PC-9 (cell line): ENCODE data around the gene RALGAPB. TPM values are rescaled to one million over a fixed set of nuclear protein-coding genes. Genes with fewer than 3 reads are reported as not detected.

Experiments used
- BruUV-seq: library from RNA; stranded (reverse); fragments of 400-500 nt; replicated peaks from 2 replicates; lab custom pipeline; 2021; lab: Mats Ljungman, UMichigan
- CTCF ChIA-PET: fragments of 300-600 bp; sonication (Branson Sonifier 250); formaldehyde crosslinking; loops from one replicate; lab custom pipeline; 2022; ENCODE audit warnings: antibody characterized with exemption; lab: Charles Lee
- POLR2A ChIA-PET: fragments of 300-600 bp; sonication (Branson Sonifier 250); formaldehyde crosslinking; loops from one replicate; lab custom pipeline; 2022; ENCODE audit warnings: antibody characterized with exemption; ENCODE audit not compliant: unreplicated experiment; lab: Charles Lee
- DNase-seq, 2 experiments: peaks; one replicate each; pipeline versions ENCODE4 v3.0.0 to v3.0.0-alpha.2; 2015 to 2022; ENCODE audit warnings: mixed read lengths in 1 of 2
- H2AFZ ChIP-seq: fragments of 200-600 bp; sonication (generic); 2 replicates; pipeline ENCODE4 v1.8.1; 2017; ENCODE audit warnings: antibody characterized with exemption
- H3F3A ChIP-seq: fragments of 200-600 bp; sonication (generic); 2 replicates; pipeline ENCODE4 v1.8.1; 2017; ENCODE audit warnings: antibody characterized with exemption, mild to moderate bottlenecking, low read depth; ENCODE audit not compliant: insufficient read depth
- H3K27ac ChIP-seq: fragments of 200-600 bp; sonication (generic); 2 replicates; pipeline ENCODE4 v1.6.1; 2016; ENCODE audit warnings: mixed run types
- H3K27me3 ChIP-seq: fragments of 200-600 bp; sonication (generic); 2 replicates; pipeline ENCODE4 v1.6.1; 2016; ENCODE audit warnings: low read depth, mixed run types; ENCODE audit not compliant: insufficient read depth
- H3K36me3 ChIP-seq: fragments of 200-600 bp; sonication (generic); 2 replicates; pipeline ENCODE4 v1.6.1; 2016; ENCODE audit warnings: low read depth, mixed run types
- H3K4me1 ChIP-seq: fragments of 200-600 bp; sonication (generic); replicated peaks from 2 replicates; pipeline ENCODE4 v1.6.1; 2016; ENCODE audit warnings: mixed run types; ENCODE audit not compliant: insufficient read depth
- H3K4me2 ChIP-seq: fragments of 200-600 bp; sonication (generic); 2 replicates; pipeline ENCODE4 v1.6.1; 2017; ENCODE audit warnings: mixed run types
- H3K4me3 ChIP-seq: fragments of 200-600 bp; sonication (generic); 2 replicates; pipeline ENCODE4 v1.6.1; 2016; ENCODE audit warnings: mixed run types
- H3K79me2 ChIP-seq: fragments of 200-600 bp; sonication (generic); 2 replicates; pipeline ENCODE4 v1.6.1; 2017; ENCODE audit warnings: low read depth, mixed run types
- H3K9me2 ChIP-seq: fragments of 200-600 bp; sonication (generic); 2 replicates; pipeline ENCODE4 v1.8.1; 2017; ENCODE audit warnings: mild to moderate bottlenecking; ENCODE audit not compliant: insufficient read depth
- H3K9me3 ChIP-seq: fragments of 200-600 bp; sonication (generic); 2 replicates; pipeline ENCODE4 v1.8.1; 2016; ENCODE audit warnings: low read depth; ENCODE audit not compliant: insufficient read depth
- H4K20me1 ChIP-seq: fragments of 200-600 bp; sonication (generic); 2 replicates; pipeline ENCODE4 v1.8.1; 2017; ENCODE audit not compliant: insufficient read depth
- CTCF ChIP-seq: fragments of 200-600 bp; sonication (generic); conservative IDR thresholded peaks from 2 replicates; pipeline ENCODE4 v1.6.1; 2017; ENCODE audit warnings: mixed run types, antibody characterized with exemption, mild to moderate bottlenecking, moderate library complexity
- EZH2 ChIP-seq: fragments of 200-600 bp; sonication (generic); IDR thresholded peaks from 2 replicates; pipeline ENCODE4 v1.8.0; 2017; ENCODE audit warnings: antibody characterized with exemption, low read depth
- intact Hi-C: fragments of 100-400 bp; cut with micrococcal nuclease; formaldehyde crosslinking; loops from one replicate; pipeline ENCODE4 v1.10.0; 2022; ENCODE audit not compliant: unreplicated experiment
- total RNA-seq: library from RNA; stranded (reverse); gene quantifications from 2 replicates; pipeline ENCODE4 v1.2.3, GENCODE V29; 2021

RALGAPB gene
- total RNA-seq, 1 experiment from 2014 or later, result 40.2 TPM

GRCh38 chr20:38584099-38584763 is 111.6 kb downstream of the RALGAPB start:
- no TSS peak for BruUV-seq
- no peaks in the 10 kb centered on the region for H3K4me1 ChIP-seq
- DNase-seq, result no peak
- H3F3A ChIP-seq, result no peaks in the 10 kb centered on the region
- H3K4me2 ChIP-seq, result no peak overlapping the region
- H3K36me3 ChIP-seq, result no peaks in the 10 kb centered on the region
- no peaks in the 10 kb centered on the region for H4K20me1 ChIP-seq
- no peak overlapping the region for H3K27ac ChIP-seq
- intact Hi-C loops, result no loop called here
- H3K9me3 ChIP-seq, result no peaks in the 10 kb centered on the region
- H3K4me3 ChIP-seq, result no peak overlapping the region
- no peaks in the 10 kb centered on the region for H3K9me2 ChIP-seq
- H2AFZ ChIP-seq, result no peak overlapping the region
- no peaks in the 10 kb centered on the region for H3K79me2 ChIP-seq
- no peaks in the 10 kb centered on the region for H3K27me3 ChIP-seq
- ChIA-PET POLR2A (interaction anchor here (0.7 kb wide), 1 partner anchor 117 kb away, joined by 4 read pairs; no protein-coding TSS in a partner anchor), CTCF (no interaction called here)
- TF ChIP-seq CTCF (no peak), EZH2 (no peak)

GRCh38 chr20:38585404-38586180 is 112.9 kb downstream of the RALGAPB start:
- no peak overlapping the region for H2AFZ ChIP-seq
- intact Hi-C loops, result no loop called here
- H3K79me2 ChIP-seq, result no peaks in the 10 kb centered on the region
- H3K36me3 ChIP-seq, result no peaks in the 10 kb centered on the region
- no peaks in the 10 kb centered on the region for H3K9me3 ChIP-seq
- CTCF ChIA-PET, result no interaction called here
- no peak for DNase-seq
- no peak overlapping the region for H3K4me3 ChIP-seq
- no peak overlapping the region for H3K4me2 ChIP-seq
- H3K27me3 ChIP-seq, result no peaks in the 10 kb centered on the region
- H3F3A ChIP-seq, result no peaks in the 10 kb centered on the region
- no peak for TF ChIP-seq EZH2
- TF ChIP-seq CTCF, result no peak
- H3K4me1 ChIP-seq, result no peaks in the 10 kb centered on the region
- H3K27ac ChIP-seq, result no peak overlapping the region
- no peaks in the 10 kb centered on the region for H4K20me1 ChIP-seq
- POLR2A ChIA-PET, result no interaction called here
- no TSS peak for BruUV-seq
- H3K9me2 ChIP-seq, result no peaks in the 10 kb centered on the region

- no TSS peak for BruUV-seq
- CTCF ChIA-PET, result no interaction called here
- Histone ChIP-seq H2AFZ (no peak overlapping the region), H3K4me3 (no peak overlapping the region), H3K27ac (no peak overlapping the region), H4K20me1 (no peaks in the 10 kb centered on the region), H3K79me2 (no peaks in the 10 kb centered on the region), H3K36me3 (no peaks in the 10 kb centered on the region), H3F3A (no peaks in the 10 kb centered on the region), H3K4me1 (no peaks in the 10 kb centered on the region), H3K9me3 (no peaks in the 10 kb centered on the region), H3K4me2 (no peak overlapping the region), H3K27me3 (no peaks in the 10 kb centered on the region), H3K9me2 (no peaks in the 10 kb centered on the region)
- no peak for DNase-seq
- intact Hi-C loops, result no loop called here
- POLR2A ChIA-PET, result no interaction called here
- TF ChIP-seq EZH2 (no peak), CTCF (no peak)
Measured at GRCh38 chr20:38586181-38586525, 113.5 kb downstream of the RALGAPB start.
